Transverse colon (tissue), 4 donors: ENCODE measurements around the gene SGK2.

Experiments used
- EP300 ChIP-seq: sonication (generic); formaldehyde crosslinking; IDR thresholded peaks from one replicate; pipeline ENCODE4 v1.6.1; 2017; ENCODE audit warnings: antibody characterized with exemption, low read depth
- POLR2AphosphoS5 ChIP-seq, 3 donors: sonication (generic); formaldehyde crosslinking; IDR thresholded peaks; one replicate each; pipeline ENCODE4 v1.6.1; 2016; ENCODE audit warnings: antibody characterized with exemption in 3 of 3
- TF ChIP-seq, protein P1 (sequence below), 5 experiments: fragments of 200-600 bp in 3 of 5; fragments of 450-650 bp in 2 of 5; sonication (generic) in 3 of 5; IDR thresholded peaks; 1 replicate in 2 of 5; 2 replicates in 3 of 5; pipeline ENCODE4 v1.5.1; 2016 to 2017; ENCODE audit warnings: antibody characterized with exemption in 5 of 5, inconsistent platforms in 3 of 5, mild to moderate bottlenecking in 2 of 5, moderate library complexity in 1 of 5

DNA sequence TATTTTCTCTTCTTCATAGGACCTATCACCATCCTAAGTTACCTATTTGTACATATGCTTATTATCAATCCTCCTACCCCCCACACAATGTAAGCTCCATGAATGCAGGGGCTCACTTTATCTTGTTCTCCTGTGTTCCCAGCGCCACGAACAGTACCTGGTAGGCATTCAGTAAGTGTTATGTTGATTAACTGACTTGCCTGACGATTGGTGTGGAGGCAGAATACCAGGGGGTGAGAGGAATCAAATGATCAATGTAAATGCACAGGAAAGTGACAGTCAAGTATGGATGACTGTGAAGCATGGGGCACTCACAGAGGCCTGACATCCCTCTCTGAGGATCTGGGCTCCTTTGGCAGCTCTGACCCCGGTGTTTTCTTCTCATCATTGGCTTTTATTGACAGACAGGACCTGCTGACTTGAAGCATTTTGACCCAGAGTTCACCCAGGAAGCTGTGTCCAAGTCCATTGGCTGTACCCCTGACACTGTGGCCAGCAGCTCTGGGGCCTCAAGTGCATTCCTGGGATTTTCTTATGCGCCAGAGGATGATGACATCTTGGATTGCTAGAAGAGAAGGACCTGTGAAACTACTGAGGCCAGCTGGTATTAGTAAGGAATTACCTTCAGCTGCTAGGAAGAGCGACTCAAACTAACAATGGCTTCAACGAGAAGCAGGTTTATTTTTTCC lies 25.8 kb downstream of the SGK2 start:
- TF ChIP-seq, protein P1, sequence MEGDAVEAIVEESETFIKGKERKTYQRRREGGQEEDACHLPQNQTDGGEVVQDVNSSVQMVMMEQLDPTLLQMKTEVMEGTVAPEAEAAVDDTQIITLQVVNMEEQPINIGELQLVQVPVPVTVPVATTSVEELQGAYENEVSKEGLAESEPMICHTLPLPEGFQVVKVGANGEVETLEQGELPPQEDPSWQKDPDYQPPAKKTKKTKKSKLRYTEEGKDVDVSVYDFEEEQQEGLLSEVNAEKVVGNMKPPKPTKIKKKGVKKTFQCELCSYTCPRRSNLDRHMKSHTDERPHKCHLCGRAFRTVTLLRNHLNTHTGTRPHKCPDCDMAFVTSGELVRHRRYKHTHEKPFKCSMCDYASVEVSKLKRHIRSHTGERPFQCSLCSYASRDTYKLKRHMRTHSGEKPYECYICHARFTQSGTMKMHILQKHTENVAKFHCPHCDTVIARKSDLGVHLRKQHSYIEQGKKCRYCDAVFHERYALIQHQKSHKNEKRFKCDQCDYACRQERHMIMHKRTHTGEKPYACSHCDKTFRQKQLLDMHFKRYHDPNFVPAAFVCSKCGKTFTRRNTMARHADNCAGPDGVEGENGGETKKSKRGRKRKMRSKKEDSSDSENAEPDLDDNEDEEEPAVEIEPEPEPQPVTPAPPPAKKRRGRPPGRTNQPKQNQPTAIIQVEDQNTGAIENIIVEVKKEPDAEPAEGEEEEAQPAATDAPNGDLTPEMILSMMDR (IDR thresholded peaks at IDR 0.05): no peak
- TF ChIP-seq POLR2AphosphoS5 (IDR thresholded peaks at IDR 0.05) (no peak), EP300 (no peak)
